Astrocyte (in vitro differentiated cells and primary cell): Measurements from ENCODE around the gene KRT40. TPM values are rescaled to one million over a fixed set of nuclear protein-coding genes. Genes with fewer than 3 reads are reported as not detected.

Experiments
- DNase-seq: peaks from one replicate; pipeline ENCODE4 v3.0.0-alpha.2; 2010; ENCODE audit warnings: low read depth
- FAIRE-seq: peaks from 2 replicates; lab custom pipeline; 2011; peaks lifted over from hg19 to GRCh38; lab: Jason Lieb, UNC
- H2AFZ ChIP-seq: 2 replicates; pipeline ENCODE4 v1.6.0; 2012; ENCODE audit warnings: low read depth, low read length, inconsistent platforms
- H3K27ac ChIP-seq: 2 replicates; pipeline ENCODE4 v1.5.1; 2011; ENCODE audit warnings: low read depth, low read length, inconsistent platforms
- H3K27me3 ChIP-seq: 2 replicates; pipeline ENCODE4 v1.6.0; 2011; ENCODE audit warnings: low read length, inconsistent platforms; ENCODE audit not compliant: insufficient read depth
- H3K36me3 ChIP-seq: 2 replicates; pipeline ENCODE4 v1.5.1; 2011; ENCODE audit warnings: low read length, inconsistent platforms; ENCODE audit not compliant: insufficient read depth
- H3K4me1 ChIP-seq: 2 replicates; pipeline ENCODE4 v1.5.1; 2011; ENCODE audit warnings: low read length, inconsistent platforms; ENCODE audit not compliant: insufficient read depth
- H3K4me2 ChIP-seq: 2 replicates; pipeline ENCODE4 v1.6.0; 2012; ENCODE audit warnings: low read length, inconsistent platforms
- H3K4me3 ChIP-seq: 2 replicates; pipeline ENCODE4 v1.5.1; 2011; ENCODE audit warnings: low read depth, mild to moderate bottlenecking, low read length, inconsistent platforms; ENCODE audit not compliant: insufficient read depth
- H3K79me2 ChIP-seq: 2 replicates; pipeline ENCODE4 v1.6.0; 2012; ENCODE audit warnings: mild to moderate bottlenecking, low read length, inconsistent platforms; ENCODE audit not compliant: insufficient read depth
- H3K9ac ChIP-seq: 2 replicates; pipeline ENCODE4 v1.6.0; 2012; ENCODE audit warnings: mild to moderate bottlenecking, low read length, inconsistent platforms
- H3K9me3 ChIP-seq: 2 replicates; pipeline ENCODE4 v1.5.1; 2012; ENCODE audit warnings: low read depth, mild to moderate bottlenecking, low read length, inconsistent platforms; ENCODE audit not compliant: insufficient read depth
- H4K20me1 ChIP-seq: 2 replicates; pipeline ENCODE4 v1.6.0; 2012; ENCODE audit warnings: low read length, inconsistent platforms; ENCODE audit not compliant: insufficient read depth
- H3K27ac Mint-ChIP-seq: one replicate; pipeline ENCODE4 v1.8.0; 2021; ENCODE audit warnings: mild to moderate bottlenecking, mixed read lengths; ENCODE audit not compliant: unreplicated experiment
- H3K27me3 Mint-ChIP-seq: one replicate; pipeline ENCODE4 v1.8.0; 2021; ENCODE audit warnings: low read depth, mixed read lengths; ENCODE audit not compliant: unreplicated experiment
- H3K36me3 Mint-ChIP-seq: one replicate; pipeline ENCODE4 v1.8.0; 2021; ENCODE audit warnings: low read depth, mixed read lengths; ENCODE audit not compliant: unreplicated experiment
- H3K4me1 Mint-ChIP-seq: one replicate; pipeline ENCODE4 v1.8.0; 2021; ENCODE audit warnings: low read depth, mixed read lengths; ENCODE audit not compliant: unreplicated experiment
- H3K4me3 Mint-ChIP-seq: one replicate; pipeline ENCODE4 v1.8.0; 2021; ENCODE audit warnings: mild to moderate bottlenecking, moderate library complexity, mixed read lengths; ENCODE audit not compliant: unreplicated experiment
- H3K9me3 Mint-ChIP-seq: one replicate; pipeline ENCODE4 v1.8.0; 2021; ENCODE audit warnings: mild to moderate bottlenecking, mixed read lengths; ENCODE audit not compliant: unreplicated experiment
- EZH2 ChIP-seq: IDR thresholded peaks from 2 replicates; pipeline ENCODE4 v1.6.1; 2012; ENCODE audit warnings: mild to moderate bottlenecking, low read length, inconsistent platforms; ENCODE audit not compliant: insufficient read depth
- total RNA-seq: library from RNA; stranded (reverse); gene quantifications from 2 replicates; pipeline ENCODE4 v1.2.1, GENCODE V29; 2021
- TF ChIP-seq, protein P1 (sequence below): IDR thresholded peaks from 2 replicates; pipeline ENCODE4 v1.5.1; 2011; ENCODE audit warnings: low read depth, mild to moderate bottlenecking, inconsistent platforms, low read length, moderate library complexity; ENCODE audit not compliant: insufficient read depth

The KRT40 gene
- total RNA-seq, 1 donor from 2014 or later, result not detected

- Histone ChIP-seq H3K4me3 (no peak overlapping the region), H3K27me3 (no peaks in the 10 kb centered on the region), H3K4me1 (no peaks in the 10 kb centered on the region), H4K20me1 (no peaks in the 10 kb centered on the region), H2AFZ (no peak overlapping the region), H3K9me3 (no peaks in the 10 kb centered on the region), H3K79me2 (no peaks in the 10 kb centered on the region), H3K27ac (no peak overlapping the region), H3K9ac (no peak overlapping the region), H3K4me2 (no peak overlapping the region), H3K36me3 (no peaks in the 10 kb centered on the region)
- Mint-ChIP-seq H3K4me1 (no peaks in the 10 kb centered on the region), H3K36me3 (no peaks in the 10 kb centered on the region), H3K4me3 (no peak overlapping the region), H3K9me3 (no peaks in the 10 kb centered on the region), H3K27ac (no peak overlapping the region), H3K27me3 (no peaks in the 10 kb centered on the region)
- TF ChIP-seq, protein P1, sequence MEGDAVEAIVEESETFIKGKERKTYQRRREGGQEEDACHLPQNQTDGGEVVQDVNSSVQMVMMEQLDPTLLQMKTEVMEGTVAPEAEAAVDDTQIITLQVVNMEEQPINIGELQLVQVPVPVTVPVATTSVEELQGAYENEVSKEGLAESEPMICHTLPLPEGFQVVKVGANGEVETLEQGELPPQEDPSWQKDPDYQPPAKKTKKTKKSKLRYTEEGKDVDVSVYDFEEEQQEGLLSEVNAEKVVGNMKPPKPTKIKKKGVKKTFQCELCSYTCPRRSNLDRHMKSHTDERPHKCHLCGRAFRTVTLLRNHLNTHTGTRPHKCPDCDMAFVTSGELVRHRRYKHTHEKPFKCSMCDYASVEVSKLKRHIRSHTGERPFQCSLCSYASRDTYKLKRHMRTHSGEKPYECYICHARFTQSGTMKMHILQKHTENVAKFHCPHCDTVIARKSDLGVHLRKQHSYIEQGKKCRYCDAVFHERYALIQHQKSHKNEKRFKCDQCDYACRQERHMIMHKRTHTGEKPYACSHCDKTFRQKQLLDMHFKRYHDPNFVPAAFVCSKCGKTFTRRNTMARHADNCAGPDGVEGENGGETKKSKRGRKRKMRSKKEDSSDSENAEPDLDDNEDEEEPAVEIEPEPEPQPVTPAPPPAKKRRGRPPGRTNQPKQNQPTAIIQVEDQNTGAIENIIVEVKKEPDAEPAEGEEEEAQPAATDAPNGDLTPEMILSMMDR, result no peak
- TF ChIP-seq EZH2, result no peak
- FAIRE-seq (no peak), DNase-seq (no peak)
Measured at GRCh38 chr17:41015454-41015853, 31.3 kb upstream of the KRT40 start.

GRCh38 chr17:41013606-41014005, 29.5 kb upstream of the KRT40 start:
- Histone ChIP-seq H3K36me3 (no peaks in the 10 kb centered on the region), H3K4me2 (no peak overlapping the region), H3K27me3 (no peaks in the 10 kb centered on the region), H3K9ac (no peak overlapping the region), H3K27ac (no peak overlapping the region), H3K4me3 (no peak overlapping the region), H3K4me1 (no peaks in the 10 kb centered on the region), H3K79me2 (no peaks in the 10 kb centered on the region), H4K20me1 (no peaks in the 10 kb centered on the region), H2AFZ (no peak overlapping the region), H3K9me3 (no peaks in the 10 kb centered on the region)
- no peaks in the 10 kb centered on the region for H3K27me3 Mint-ChIP-seq
- no peaks in the 10 kb centered on the region for H3K4me1 Mint-ChIP-seq
- no peak overlapping the region for H3K4me3 Mint-ChIP-seq
- no peaks in the 10 kb centered on the region for H3K9me3 Mint-ChIP-seq
- DNase-seq (no peak), FAIRE-seq (no peak)
- no peaks in the 10 kb centered on the region for H3K36me3 Mint-ChIP-seq
- peak overlapping the region; percentile 41 for H3K27ac Mint-ChIP-seq
- no peak for TF ChIP-seq EZH2
- TF ChIP-seq, protein P1, result no peak

GRCh38 chr17:41013181-41013580, 29.1 kb upstream of the KRT40 start:
- no peak overlapping the region for H3K4me3 Mint-ChIP-seq
- H3K27me3 Mint-ChIP-seq, result no peaks in the 10 kb centered on the region
- Histone ChIP-seq H3K4me3 (no peak overlapping the region), H3K4me2 (no peak overlapping the region), H3K36me3 (no peaks in the 10 kb centered on the region), H2AFZ (no peak overlapping the region), H3K79me2 (no peaks in the 10 kb centered on the region), H3K27ac (no peak overlapping the region), H3K4me1 (no peaks in the 10 kb centered on the region), H3K9me3 (no peaks in the 10 kb centered on the region), H3K9ac (no peak overlapping the region), H4K20me1 (no peaks in the 10 kb centered on the region), H3K27me3 (no peaks in the 10 kb centered on the region)
- no peaks in the 10 kb centered on the region for H3K9me3 Mint-ChIP-seq
- H3K27ac Mint-ChIP-seq, result no peak overlapping the region
- TF ChIP-seq, protein P1, result no peak
- no peak for TF ChIP-seq EZH2
- no peaks in the 10 kb centered on the region for H3K4me1 Mint-ChIP-seq
- FAIRE-seq, result no peak
- DNase-seq, result no peak
- no peaks in the 10 kb centered on the region for H3K36me3 Mint-ChIP-seq
